ENCODE results near the gene OGFOD2. TPM values are rescaled to one million over a fixed set of nuclear protein-coding genes. Genes with fewer than 3 reads are reported as not detected.
"Not testable (repeated sequence)": the region's sequence is repeated elsewhere in the genome, so short reads cannot be mapped to it uniquely, and the experiment has no call there.

Gene OGFOD2
- total RNA-seq, 2 experiments from 2014 or later, result 26.8 to 27.7 TPM

- CTCF ChIA-PET, result interaction anchor here (0.7 to 1.5 kb wide), 2 partner anchors 68 to 182 kb away, joined by 4 to 6 read pairs; no protein-coding TSS in a partner anchor
- H3K27me3 Mint-ChIP-seq (ENCODE audit: low read depth), result no peaks in the 10 kb centered on the region
- no peaks in the 10 kb centered on the region for H3K4me1 Mint-ChIP-seq (ENCODE audit: low read depth)
- no peaks in the 10 kb centered on the region for H3K9me3 Mint-ChIP-seq
- no peak for DNase-seq
- H3K4me3 Mint-ChIP-seq, result no peak overlapping the region
- no peak overlapping the region for H3K27ac Mint-ChIP-seq
- intact Hi-C loops (cut with micrococcal nuclease), result no loop called here
- peaks cover 2% of the 10 kb centered on the region for H3K36me3 Mint-ChIP-seq (ENCODE audit: low read depth)
Observed at GRCh38 chr12:123006977-123007376, 31.9 kb downstream of the OGFOD2 start.

GRCh38 chr12:123010110-123010509 is 35.1 kb downstream of the OGFOD2 start:
- intact Hi-C loops (cut with micrococcal nuclease), result no loop called here
- CTCF ChIA-PET, result no interaction called here
- Mint-ChIP-seq H3K27me3 (ENCODE audit: low read depth) (no peaks in the 10 kb centered on the region), H3K4me1 (ENCODE audit: low read depth) (no peaks in the 10 kb centered on the region), H3K9me3 (no peaks in the 10 kb centered on the region), H3K4me3 (no peak overlapping the region), H3K27ac (no peak overlapping the region), H3K36me3 (ENCODE audit: low read depth) (no peaks in the 10 kb centered on the region)
- DNase-seq, result no peak

- Mint-ChIP-seq H3K4me1 (ENCODE audit: low read depth) (no peaks in the 10 kb centered on the region), H3K4me3 (no peak overlapping the region), H3K27me3 (ENCODE audit: low read depth) (no peaks in the 10 kb centered on the region), H3K36me3 (ENCODE audit: low read depth) (no peaks in the 10 kb centered on the region), H3K27ac (no peak overlapping the region), H3K9me3 (no peaks in the 10 kb centered on the region)
- CTCF ChIA-PET, result no interaction called here
- intact Hi-C loops (cut with micrococcal nuclease), result no loop called here
- DNase-seq, result no peak
Observed at GRCh38 chr12:123010681-123011080, 35.6 kb downstream of the OGFOD2 start.

- intact Hi-C loops (cut with micrococcal nuclease), result no loop called here
- Mint-ChIP-seq H3K36me3 (ENCODE audit: low read depth) (peaks cover 1% of the 10 kb centered on the region), H3K27me3 (ENCODE audit: low read depth) (no peaks in the 10 kb centered on the region), H3K4me3 (no peak overlapping the region), H3K9me3 (no peaks in the 10 kb centered on the region), H3K4me1 (ENCODE audit: low read depth) (no peaks in the 10 kb centered on the region), H3K27ac (no peak overlapping the region)
- no peak for DNase-seq
- CTCF ChIA-PET, result no interaction called here
Observed at GRCh38 chr12:123011701-123012100, 36.7 kb downstream of the OGFOD2 start.

- H3K4me3 Mint-ChIP-seq, result no peak overlapping the region
- H3K9me3 Mint-ChIP-seq, result no peaks in the 10 kb centered on the region
- no peak overlapping the region for H3K27ac Mint-ChIP-seq
- H3K36me3 Mint-ChIP-seq (ENCODE audit: low read depth), result peaks cover 1% of the 10 kb centered on the region
- no peak for DNase-seq
- CTCF ChIA-PET, result no interaction called here
- H3K4me1 Mint-ChIP-seq (ENCODE audit: low read depth), result no peaks in the 10 kb centered on the region
- intact Hi-C loops (cut with micrococcal nuclease), result no loop called here
- H3K27me3 Mint-ChIP-seq (ENCODE audit: low read depth), result no peaks in the 10 kb centered on the region
Observed at GRCh38 chr12:123013185-123014095, 38.4 kb downstream of the OGFOD2 start.

- H3K4me3 Mint-ChIP-seq; H3K27ac Mint-ChIP-seq; H3K36me3 Mint-ChIP-seq (ENCODE audit: low read depth); DNase-seq; H3K27me3 Mint-ChIP-seq (ENCODE audit: low read depth); H3K9me3 Mint-ChIP-seq; intact Hi-C loops (cut with micrococcal nuclease); H3K4me1 Mint-ChIP-seq (ENCODE audit: low read depth): not testable (repeated sequence)
- CTCF ChIA-PET, result interaction anchor here (1.2 kb wide), 1 partner anchor 370 kb away, joined by 3 read pairs; the partner anchor contains the start of gene KMT5A
Observed at GRCh38 chr12:123014473-123014872, 39.4 kb downstream of the OGFOD2 start.

GRCh38 chr12:123017753-123018152 is 42.7 kb downstream of the OGFOD2 start:
- Mint-ChIP-seq H3K9me3 (no peaks in the 10 kb centered on the region), H3K36me3 (ENCODE audit: low read depth) (peaks cover 1% of the 10 kb centered on the region), H3K27me3 (ENCODE audit: low read depth) (no peaks in the 10 kb centered on the region), H3K4me1 (ENCODE audit: low read depth) (peaks cover 7% of the 10 kb centered on the region), H3K27ac (no peak overlapping the region), H3K4me3 (no peak overlapping the region)
- intact Hi-C loops (cut with micrococcal nuclease), result no loop called here
- CTCF ChIA-PET, result no interaction called here
- DNase-seq, result no peak

- Mint-ChIP-seq H3K9me3 (no peaks in the 10 kb centered on the region), H3K27ac (no peak overlapping the region), H3K4me3 (no peak overlapping the region), H3K4me1 (ENCODE audit: low read depth) (peaks cover 23% of the 10 kb centered on the region), H3K27me3 (ENCODE audit: low read depth) (no peaks in the 10 kb centered on the region), H3K36me3 (ENCODE audit: low read depth) (peaks cover 1% of the 10 kb centered on the region)
- no peak for DNase-seq
- CTCF ChIA-PET, result interaction anchor here (0.7 kb wide), 1 partner anchor 10 kb away, joined by 3 read pairs; no protein-coding TSS in a partner anchor
- intact Hi-C loops (cut with micrococcal nuclease), result no loop called here
Observed at GRCh38 chr12:123019841-123020138, 44.7 kb downstream of the OGFOD2 start.

GRCh38 chr12:123021688-123022604 is 46.9 kb downstream of the OGFOD2 start:
- Mint-ChIP-seq H3K27ac (no peak overlapping the region), H3K36me3 (ENCODE audit: low read depth) (peaks cover 1% of the 10 kb centered on the region), H3K4me1 (ENCODE audit: low read depth) (peaks cover 37% of the 10 kb centered on the region), H3K27me3 (ENCODE audit: low read depth) (no peaks in the 10 kb centered on the region), H3K9me3 (no peaks in the 10 kb centered on the region), H3K4me3 (no peak overlapping the region)
- CTCF ChIA-PET, result no interaction called here
- intact Hi-C loops (cut with micrococcal nuclease), result no loop called here
- no peak for DNase-seq

GRCh38 chr12:123022846-123023245 is 47.8 kb downstream of the OGFOD2 start:
- no peak for DNase-seq
- H3K27ac Mint-ChIP-seq, result no peak overlapping the region
- CTCF ChIA-PET, result interaction anchor here (0.7 kb wide), 1 partner anchor 215 kb away, joined by 5 read pairs; no protein-coding TSS in a partner anchor
- no peaks in the 10 kb centered on the region for H3K9me3 Mint-ChIP-seq
- H3K36me3 Mint-ChIP-seq (ENCODE audit: low read depth), result peaks cover 1% of the 10 kb centered on the region
- H3K4me1 Mint-ChIP-seq (ENCODE audit: low read depth), result peaks cover 38% of the 10 kb centered on the region
- intact Hi-C loops (cut with micrococcal nuclease), result no loop called here
- H3K27me3 Mint-ChIP-seq (ENCODE audit: low read depth), result no peaks in the 10 kb centered on the region
- H3K4me3 Mint-ChIP-seq, result no peak overlapping the region

GRCh38 chr12:123024819-123025391 is 49.9 kb downstream of the OGFOD2 start:
- peaks cover 1% of the 10 kb centered on the region for H3K36me3 Mint-ChIP-seq (ENCODE audit: low read depth)
- intact Hi-C loops (cut with micrococcal nuclease), result loop anchor here (1.0 to 2.0 kb wide), 3 partner anchors 10 to 51 kb away; partner anchors contain the start of gene OGFOD2
- DNase-seq, result peak; percentile 67
- H3K27ac Mint-ChIP-seq, result peak overlapping the region; percentile 47
- H3K9me3 Mint-ChIP-seq, result no peaks in the 10 kb centered on the region
- no peaks in the 10 kb centered on the region for H3K27me3 Mint-ChIP-seq (ENCODE audit: low read depth)
- no peak overlapping the region for H3K4me3 Mint-ChIP-seq
- CTCF ChIA-PET, result interaction anchor here (0.9 to 1.3 kb wide), 5 partner anchors 19 to 212 kb away, joined by 3 to 4 read pairs (median 3); partner anchors contain the start of gene PITPNM2
- peaks cover 46% of the 10 kb centered on the region for H3K4me1 Mint-ChIP-seq (ENCODE audit: low read depth)
